HuH-7.5 (cell line): Measurements from ENCODE around the gene PPEF1.
"Not testable (repeated sequence)": the region's sequence is repeated elsewhere in the genome, so short reads cannot be mapped to it uniquely, and the experiment has no call there.

Source experiments
- DNase-seq: peaks from one replicate; pipeline ENCODE4 v3.0.0; 2011; ENCODE audit warnings: low spot score

The PPEF1 gene

GRCh38 chrX:18702362-18703195 is 4.9 kb upstream of the PPEF1 start:
- no peak for DNase-seq

GRCh38 chrX:18709833-18710232 is 2.4 kb downstream of the PPEF1 start:
- no peak for DNase-seq

- no peak for DNase-seq
Observed at GRCh38 chrX:18714910-18715309, 7.5 kb downstream of the PPEF1 start.

GRCh38 chrX:18719852-18720251 is 12.4 kb downstream of the PPEF1 start:
- DNase-seq, result no peak

GRCh38 chrX:18721683-18722499 is 14.4 kb downstream of the PPEF1 start:
- no peak for DNase-seq

GRCh38 chrX:18722500-18723071 is 15.1 kb downstream of the PPEF1 start:
- no peak for DNase-seq

GRCh38 chrX:18725310-18725943 is 18.0 kb downstream of the PPEF1 start:
- DNase-seq, result no peak

GRCh38 chrX:18733287-18733686 is 25.8 kb downstream of the PPEF1 start:
- no peak for DNase-seq

- not testable (repeated sequence) for DNase-seq
Observed at GRCh38 chrX:18739609-18740008, 32.2 kb downstream of the PPEF1 start.

- no peak for DNase-seq
Observed at GRCh38 chrX:18748499-18748898, 41.1 kb downstream of the PPEF1 start.

GRCh38 chrX:18753631-18754030 is 46.2 kb downstream of the PPEF1 start:
- no peak for DNase-seq

GRCh38 chrX:18755651-18756050 is 48.2 kb downstream of the PPEF1 start:
- DNase-seq, result no peak

- no peak for DNase-seq
Observed at GRCh38 chrX:18757956-18758932, 50.8 kb downstream of the PPEF1 start.

GRCh38 chrX:18761750-18762149 is 54.3 kb downstream of the PPEF1 start:
- DNase-seq, result no peak

GRCh38 chrX:18763106-18763505 is 55.7 kb downstream of the PPEF1 start:
- DNase-seq, result not testable (repeated sequence)

- DNase-seq, result no peak
Observed at GRCh38 chrX:18769364-18769763, 61.9 kb downstream of the PPEF1 start.

GRCh38 chrX:18769812-18770573 is 62.5 kb downstream of the PPEF1 start:
- DNase-seq, result no peak

- no peak for DNase-seq
Observed at GRCh38 chrX:18789916-18790315, 82.5 kb downstream of the PPEF1 start.

GRCh38 chrX:18792828-18793227 is 85.4 kb downstream of the PPEF1 start:
- DNase-seq, result no peak

- DNase-seq, result no peak
Observed at GRCh38 chrX:18793601-18794089, 86.2 kb downstream of the PPEF1 start.
